Muscle layer of duodenum (tissue), 2 donors: Measurements from ENCODE around the gene ARID5B.

Experiments used
- H3K27ac ChIP-seq: one replicate; pipeline ENCODE4 v1.7.0; 2013; ENCODE audit warnings: mild to moderate bottlenecking, low read length
- H3K27me3 ChIP-seq: one replicate; pipeline ENCODE4 v1.7.0; 2013; ENCODE audit warnings: low read depth, mild to moderate bottlenecking, control low read depth, low read length
- H3K36me3 ChIP-seq, 2 donors: one replicate each; pipeline ENCODE4 v1.7.0; 2013; ENCODE audit warnings: low read length in 2 of 2, control low read depth in 1 of 2, mild to moderate bottlenecking in 1 of 2; ENCODE audit not compliant: insufficient read depth in 2 of 2, control insufficient read depth in 1 of 2
- H3K4me1 ChIP-seq, 2 donors: one replicate each; pipeline ENCODE4 v1.7.0; 2013; ENCODE audit warnings: low read length in 2 of 2, mild to moderate bottlenecking in 2 of 2, control low read depth in 1 of 2, moderate library complexity in 1 of 2; ENCODE audit not compliant: insufficient read depth in 2 of 2, control insufficient read depth in 1 of 2
- H3K4me3 ChIP-seq, 2 donors: one replicate each; pipeline ENCODE4 v1.7.0; 2013; ENCODE audit warnings: low read length in 2 of 2, low read depth in 1 of 2, mild to moderate bottlenecking in 1 of 2
- H3K9me3 ChIP-seq, 2 donors: one replicate each; pipeline ENCODE4 v1.7.0; 2013; ENCODE audit warnings: low read length in 2 of 2, control low read depth in 1 of 2, mild to moderate bottlenecking in 1 of 2; ENCODE audit not compliant: control insufficient read depth in 1 of 2
- donor health status: healthy.

Gene ARID5B

DNA sequence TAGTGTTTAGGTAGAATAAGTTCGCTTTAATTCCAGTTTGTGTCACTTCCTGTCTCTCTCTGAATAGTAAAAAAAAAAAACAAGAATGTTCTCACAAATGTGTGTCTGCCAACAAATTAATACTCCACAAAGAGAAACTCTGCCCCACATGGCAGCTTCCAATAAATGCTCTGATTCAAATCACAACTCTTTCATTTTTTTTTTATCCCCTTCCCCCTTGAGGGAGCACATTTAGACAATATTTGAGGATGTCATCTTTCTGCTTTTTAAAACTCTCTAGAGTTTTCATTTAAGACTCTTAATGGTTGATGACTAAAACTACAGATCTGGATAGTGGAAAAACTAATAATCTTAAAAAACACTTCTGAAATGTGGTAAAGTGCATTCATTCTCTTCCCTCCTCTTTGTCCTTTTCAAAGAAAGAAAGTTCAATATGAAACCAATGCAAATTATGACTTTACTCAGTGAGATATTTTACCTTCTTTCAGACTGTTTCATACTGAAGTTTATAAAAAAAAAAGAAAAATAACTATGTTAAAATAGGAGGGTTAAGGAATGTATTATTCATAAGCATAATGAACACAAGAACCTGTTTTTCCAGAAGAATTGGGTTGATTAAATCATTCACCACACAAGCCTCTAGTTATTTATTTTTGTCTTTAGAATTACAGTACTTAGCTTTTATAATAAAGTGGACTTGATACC, 42.3 kb downstream of the ARID5B start:
- Histone ChIP-seq H3K27ac (peak overlapping the region; percentile 82), H3K9me3 (no peaks in the 10 kb centered on the region), H3K27me3 (no peaks in the 10 kb centered on the region), H3K4me1 (peaks cover 12 to 23% of the 10 kb centered on the region in 2 donors), H3K4me3 (peak overlapping the region in 1 of 2 donors; percentile 23), H3K36me3 (peaks cover 0 to 9% of the 10 kb centered on the region in 2 donors)

GRCh38 chr10:61944410-61945147, 43.1 kb downstream of the ARID5B start:
- peaks cover 12 to 20% of the 10 kb centered on the region in 2 donors for H3K4me1 ChIP-seq
- H3K36me3 ChIP-seq, result peaks cover 0 to 9% of the 10 kb centered on the region in 2 donors
- no peak overlapping the region for H3K4me3 ChIP-seq
- no peaks in the 10 kb centered on the region for H3K27me3 ChIP-seq
- H3K9me3 ChIP-seq, result no peaks in the 10 kb centered on the region
- peak overlapping the region; percentile 19 for H3K27ac ChIP-seq

DNA sequence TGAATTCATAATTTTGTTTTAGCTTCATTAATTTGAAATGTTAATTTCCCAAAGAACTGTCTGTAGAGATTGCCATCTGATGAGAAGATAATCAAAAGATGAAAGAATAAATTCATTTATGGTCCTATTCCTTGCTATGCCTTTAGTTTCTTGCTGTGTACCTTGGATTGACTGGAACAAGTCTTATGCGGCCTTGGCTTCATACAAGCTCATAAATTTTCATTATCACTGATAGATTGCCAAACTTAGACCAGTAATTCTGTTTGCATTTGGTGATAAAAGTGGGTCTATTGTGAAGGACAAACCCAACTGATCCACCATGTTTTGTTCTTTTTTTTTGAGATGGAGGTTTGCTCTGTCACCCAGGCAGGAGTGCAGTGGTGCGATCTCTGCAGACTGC, 48.2 kb downstream of the ARID5B start:
- Histone ChIP-seq H3K4me3 (no peak overlapping the region), H3K4me1 (peaks cover 4 to 7% of the 10 kb centered on the region in 2 donors), H3K36me3 (peaks cover 0 to 3% of the 10 kb centered on the region in 2 donors), H3K27ac (no peak overlapping the region), H3K27me3 (no peaks in the 10 kb centered on the region), H3K9me3 (no peaks in the 10 kb centered on the region)

GRCh38 chr10:61950449-61951143, 49.1 kb downstream of the ARID5B start:
- peaks cover 0 to 3% of the 10 kb centered on the region in 2 donors for H3K36me3 ChIP-seq
- peaks cover under 1 to 4% of the 10 kb centered on the region in 2 donors for H3K4me1 ChIP-seq
- no peak overlapping the region for H3K4me3 ChIP-seq
- no peaks in the 10 kb centered on the region for H3K27me3 ChIP-seq
- H3K9me3 ChIP-seq, result no peaks in the 10 kb centered on the region
- H3K27ac ChIP-seq, result no peak overlapping the region

DNA sequence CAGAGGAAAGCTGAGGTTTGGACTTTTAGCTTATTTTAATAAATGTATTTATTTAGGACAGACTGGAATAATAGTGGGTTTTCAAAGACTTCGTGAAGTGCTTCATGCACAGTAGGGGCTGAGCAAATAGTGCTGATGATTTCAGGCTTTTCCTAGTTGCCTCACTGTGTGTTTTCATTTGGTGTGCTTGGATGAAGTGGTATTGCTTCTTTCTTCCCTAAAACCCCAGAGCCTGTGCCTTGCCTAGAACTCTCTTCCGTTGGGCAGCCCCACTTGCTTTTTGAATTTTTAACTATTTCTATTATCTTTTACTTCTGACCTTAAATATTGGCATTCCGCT, 49.6 kb downstream of the ARID5B start:
- H3K27ac ChIP-seq, result no peak overlapping the region
- H3K4me1 ChIP-seq, result peaks cover 0 to 4% of the 10 kb centered on the region in 2 donors
- H3K36me3 ChIP-seq, result peaks cover 0 to 3% of the 10 kb centered on the region in 2 donors
- no peaks in the 10 kb centered on the region for H3K9me3 ChIP-seq
- no peaks in the 10 kb centered on the region for H3K27me3 ChIP-seq
- H3K4me3 ChIP-seq, result no peak overlapping the region

GRCh38 chr10:61952028-61952674, 50.7 kb downstream of the ARID5B start:
- Histone ChIP-seq H3K27ac (no peak overlapping the region), H3K4me1 (peaks cover 0 to 4% of the 10 kb centered on the region in 2 donors)

GRCh38 chr10:61953183-61953582, 51.7 kb downstream of the ARID5B start:
- Histone ChIP-seq H3K36me3 (no peaks in the 10 kb centered on the region), H3K9me3 (no peaks in the 10 kb centered on the region), H3K27me3 (no peaks in the 10 kb centered on the region), H3K4me1 (peaks cover 0 to 4% of the 10 kb centered on the region in 2 donors), H3K27ac (no peak overlapping the region), H3K4me3 (no peak overlapping the region)

More at GRCh38 chr10:61952028-61952674, 50.7 kb downstream of the ARID5B start:
- Histone ChIP-seq H3K9me3 (no peaks in the 10 kb centered on the region), H3K4me3 (no peak overlapping the region), H3K36me3 (peaks cover 0 to 3% of the 10 kb centered on the region in 2 donors), H3K27me3 (no peaks in the 10 kb centered on the region)

DNA sequence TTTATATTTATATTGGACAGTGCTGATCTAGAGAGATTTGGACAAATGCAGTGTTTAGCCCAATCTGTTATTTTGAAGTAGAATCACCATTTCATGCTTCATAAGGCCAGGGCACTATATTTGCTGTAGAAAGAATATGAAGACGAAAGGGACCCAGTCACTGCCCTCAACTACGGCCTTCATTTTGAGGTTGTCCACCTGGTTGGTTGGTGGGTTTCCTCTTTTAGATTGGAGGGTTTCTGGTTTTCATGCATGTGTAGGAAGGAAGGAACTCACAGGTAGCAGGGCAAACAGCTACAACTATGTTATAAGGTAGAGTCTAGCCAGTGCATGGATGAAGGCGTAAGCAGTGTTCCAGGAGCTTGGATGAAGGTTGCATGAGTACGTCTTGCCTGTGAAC, 56.3 kb downstream of the ARID5B start:
- Histone ChIP-seq H3K9me3 (no peaks in the 10 kb centered on the region), H3K4me3 (no peak overlapping the region), H3K36me3 (no peaks in the 10 kb centered on the region), H3K27me3 (no peaks in the 10 kb centered on the region), H3K27ac (no peak overlapping the region), H3K4me1 (peaks cover 0 to 5% of the 10 kb centered on the region in 2 donors)

DNA sequence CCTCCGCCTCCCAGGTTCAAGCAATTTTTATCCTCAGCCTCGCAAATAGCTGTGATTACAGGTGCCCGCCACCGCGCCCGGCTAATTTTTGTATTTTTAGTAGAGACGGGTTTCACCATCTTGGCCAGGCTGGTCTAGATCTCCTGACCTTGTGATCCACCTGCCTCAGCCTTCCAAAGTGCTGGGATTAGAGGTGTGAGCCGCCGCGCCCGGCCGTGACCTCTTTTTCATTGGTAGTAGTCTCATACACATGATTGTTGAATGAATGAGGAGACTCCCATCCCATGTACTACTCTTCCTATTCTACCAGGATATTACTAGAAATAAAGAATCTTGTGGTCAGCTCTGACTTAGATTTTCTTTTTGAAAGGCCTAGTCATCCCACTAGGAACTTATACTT, 56.8 kb downstream of the ARID5B start:
- no peaks in the 10 kb centered on the region for H3K36me3 ChIP-seq
- H3K9me3 ChIP-seq, result no peaks in the 10 kb centered on the region
- H3K27me3 ChIP-seq, result no peaks in the 10 kb centered on the region
- H3K4me1 ChIP-seq, result peaks cover 2 to 5% of the 10 kb centered on the region in 2 donors
- no peak overlapping the region for H3K27ac ChIP-seq
- no peak overlapping the region for H3K4me3 ChIP-seq

GRCh38 chr10:61958805-61959204, 57.3 kb downstream of the ARID5B start:
- H3K27ac ChIP-seq, result no peak overlapping the region
- H3K9me3 ChIP-seq, result no peaks in the 10 kb centered on the region
- H3K4me1 ChIP-seq, result peaks cover 6 to 9% of the 10 kb centered on the region in 2 donors
- no peaks in the 10 kb centered on the region for H3K36me3 ChIP-seq
- no peaks in the 10 kb centered on the region for H3K27me3 ChIP-seq
- H3K4me3 ChIP-seq, result no peak overlapping the region

DNA sequence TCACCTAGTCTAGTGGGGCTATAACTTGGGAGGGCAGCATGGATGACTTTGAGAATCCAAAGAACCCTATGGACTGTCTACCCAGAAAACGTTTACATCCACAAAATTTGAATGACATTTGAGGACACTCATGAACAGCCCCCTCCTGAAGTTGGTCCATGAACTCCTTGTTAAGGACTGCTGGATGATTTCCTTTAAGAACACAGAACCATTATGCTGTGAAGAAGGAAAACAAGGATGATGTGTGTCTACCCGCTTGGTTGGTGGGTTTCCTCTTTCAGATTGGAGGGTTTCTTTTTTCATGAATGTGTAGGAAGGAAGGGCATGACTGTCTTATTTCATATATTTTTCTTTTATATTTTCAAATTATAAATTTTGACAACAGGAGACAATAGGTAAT, 58.3 kb downstream of the ARID5B start:
- H3K27me3 ChIP-seq, result no peaks in the 10 kb centered on the region
- H3K27ac ChIP-seq, result no peak overlapping the region
- no peaks in the 10 kb centered on the region for H3K9me3 ChIP-seq
- no peak overlapping the region for H3K4me3 ChIP-seq
- H3K4me1 ChIP-seq, result peaks cover 13 to 18% of the 10 kb centered on the region in 2 donors
- H3K36me3 ChIP-seq, result no peaks in the 10 kb centered on the region
